Neutrophil (primary cell): Measurements from ENCODE around the gene NOP16.

Experiments used
- H3K27ac ChIP-seq: fragments of 200-600 bp; sonication (generic); 2 replicates; pipeline ENCODE4 v1.5.1; 2016; ENCODE audit warnings: mild to moderate bottlenecking, moderate library complexity
- H3K27me3 ChIP-seq: fragments of 200-600 bp; sonication (generic); 2 replicates; pipeline ENCODE4 v1.6.0; 2016; ENCODE audit warnings: mild to moderate bottlenecking
- H3K36me3 ChIP-seq: fragments of 200-600 bp; sonication (generic); 2 replicates; pipeline ENCODE4 v1.5.1; 2017
- H3K4me1 ChIP-seq, 2 experiments: fragments of 200-600 bp in 1 of 2; sonication (generic) in 1 of 2; 1 replicate in 1 of 2; 2 replicates in 1 of 2; pipeline versions ENCODE4 v1.5.1 to v1.6.1; 2013 to 2016; ENCODE audit warnings: low read depth in 1 of 2, low read length in 1 of 2, mild to moderate bottlenecking in 1 of 2, moderate library complexity in 1 of 2; ENCODE audit not compliant: control insufficient read depth in 1 of 2, insufficient read depth in 1 of 2
- H3K4me3 ChIP-seq, 2 experiments: fragments of 200-600 bp in 1 of 2; sonication (generic) in 1 of 2; 1 replicate in 1 of 2; 2 replicates in 1 of 2; pipeline ENCODE4 v1.5.1; 2013 to 2016; ENCODE audit warnings: low read depth in 1 of 2, low read length in 1 of 2, mild to moderate bottlenecking in 1 of 2, moderate library complexity in 1 of 2
- H3K9me3 ChIP-seq: fragments of 200-600 bp; sonication (generic); 2 replicates; pipeline ENCODE4 v1.5.1; 2016
- CTCF ChIP-seq: fragments of 200-600 bp; sonication (generic); IDR thresholded peaks from 2 replicates; pipeline ENCODE4 v1.5.1; 2016; ENCODE audit warnings: antibody characterized with exemption

The NOP16 gene

DNA sequence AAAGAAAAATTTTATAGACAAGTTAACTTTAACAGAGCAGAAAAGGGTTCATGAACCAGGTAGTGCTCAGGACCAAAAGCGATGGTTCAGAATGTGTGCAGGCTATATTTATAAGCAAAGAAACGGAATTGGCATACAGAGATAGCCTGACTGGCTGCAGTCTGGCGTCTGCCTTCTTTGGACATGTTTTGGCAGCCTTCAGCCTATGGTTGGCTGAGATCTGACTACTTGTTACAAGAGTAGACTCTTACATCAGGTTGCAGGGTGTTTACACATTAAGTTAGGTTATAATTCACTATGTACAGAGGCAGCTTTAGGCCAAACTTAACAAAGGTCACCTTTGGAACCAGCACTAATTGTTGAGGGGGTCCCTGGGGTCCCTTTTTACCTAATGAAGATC lies 7.0 kb downstream of the NOP16 start:
- no peaks in the 10 kb centered on the region for H3K9me3 ChIP-seq
- H3K4me3 ChIP-seq = no peak overlapping the region
- no peak for TF ChIP-seq CTCF
- no peaks in the 10 kb centered on the region for H3K4me1 ChIP-seq
- H3K27ac ChIP-seq = no peak overlapping the region
- H3K36me3 ChIP-seq = no peaks in the 10 kb centered on the region
- no peaks in the 10 kb centered on the region for H3K27me3 ChIP-seq

DNA sequence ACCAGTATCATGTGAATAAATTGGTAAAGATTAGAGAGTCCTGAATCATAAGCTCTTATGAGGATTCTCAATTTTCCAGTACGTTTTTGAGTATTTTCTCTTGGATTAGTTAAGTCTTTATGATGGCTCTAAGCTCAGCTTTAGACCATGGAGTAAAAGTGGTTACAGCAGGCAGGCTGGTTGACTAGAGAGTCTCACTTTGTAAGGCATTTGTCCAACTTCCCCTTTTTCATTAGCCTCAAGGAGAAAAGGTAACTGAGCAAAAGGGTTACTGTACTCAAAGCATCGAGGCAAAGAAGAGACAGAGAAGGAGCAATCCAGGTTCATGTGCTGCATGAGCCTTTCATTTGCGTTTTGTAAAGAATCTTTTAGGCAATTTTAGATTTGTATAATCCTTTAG lies 8.5 kb downstream of the NOP16 start:
- Histone ChIP-seq H3K4me3 (no peak overlapping the region), H3K27ac (no peak overlapping the region), H3K27me3 (no peaks in the 10 kb centered on the region), H3K36me3 (no peaks in the 10 kb centered on the region), H3K4me1 (no peaks in the 10 kb centered on the region), H3K9me3 (no peaks in the 10 kb centered on the region)
- TF ChIP-seq CTCF = no peak

DNA sequence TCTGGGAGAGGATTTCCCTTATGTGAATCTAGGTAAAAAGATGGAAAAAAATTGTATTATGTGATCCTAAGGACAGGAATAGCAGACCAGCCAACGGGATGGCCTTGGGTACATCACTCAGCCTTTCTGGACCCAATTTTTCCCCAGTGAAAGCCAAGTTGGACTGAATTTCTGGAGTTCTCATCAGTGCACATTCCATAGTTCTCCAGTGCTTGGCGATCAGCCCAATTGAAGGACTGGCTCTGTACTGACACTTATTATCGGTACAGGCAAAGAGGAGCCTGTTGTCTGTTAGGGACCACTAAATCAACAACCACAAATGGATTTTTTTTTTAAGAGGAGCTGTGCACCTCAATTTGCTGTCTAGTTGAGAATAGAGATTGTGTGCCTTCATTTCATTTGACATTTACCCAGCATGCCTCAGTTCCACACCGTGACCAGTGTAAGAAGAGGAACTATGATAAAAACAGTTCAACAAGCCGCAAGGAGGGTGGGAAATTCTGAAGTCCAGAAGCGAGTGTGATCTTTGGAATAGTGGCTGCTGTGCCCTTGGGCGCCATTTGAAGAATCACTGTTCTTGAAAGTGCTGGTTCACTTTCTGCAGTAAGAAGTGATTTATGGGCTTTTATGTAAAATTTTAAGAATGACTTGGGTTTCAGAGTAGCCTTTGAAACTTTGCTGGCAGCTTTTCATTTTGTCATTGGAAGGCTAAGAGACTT lies 15.1 kb downstream of the NOP16 start:
- TF ChIP-seq CTCF = no peak
- Histone ChIP-seq H3K9me3 (no peaks in the 10 kb centered on the region), H3K36me3 (no peaks in the 10 kb centered on the region), H3K27ac (no peak overlapping the region), H3K4me3 (no peak overlapping the region), H3K4me1 (no peaks in the 10 kb centered on the region), H3K27me3 (peaks cover 7% of the 10 kb centered on the region)

GRCh38 chr5:176371621-176372539 lies 16.5 kb downstream of the NOP16 start:
- Histone ChIP-seq H3K27me3 (peaks cover 21% of the 10 kb centered on the region), H3K36me3 (no peaks in the 10 kb centered on the region), H3K4me3 (no peak overlapping the region), H3K27ac (no peak overlapping the region), H3K9me3 (no peaks in the 10 kb centered on the region), H3K4me1 (no peaks in the 10 kb centered on the region)
- TF ChIP-seq CTCF = no peak

GRCh38 chr5:176369934-176370711 lies 18.3 kb downstream of the NOP16 start:
- Histone ChIP-seq H3K27me3 (peaks cover 38% of the 10 kb centered on the region), H3K4me1 (peaks cover 9 to 11% of the 10 kb centered on the region in 2 experiments), H3K27ac (no peak overlapping the region), H3K9me3 (no peaks in the 10 kb centered on the region), H3K36me3 (no peaks in the 10 kb centered on the region), H3K4me3 (no peak overlapping the region)
- no peak for TF ChIP-seq CTCF
